ENCODE data around the gene UCN.
"Not testable (repeated sequence)": the region's sequence is repeated elsewhere in the genome, so short reads cannot be mapped to it uniquely, and the experiment has no call there.

The UCN gene

GRCh38 chr2:27308359-27308881, at the start of gene UCN:
Gene UCN, minus strand, starts transcription at chr2:27308445. Its CDS starts 550 bp downstream, at chr2:27307895.
- FAIRE-seq (no peak), DNase-seq (ENCODE audit: low spot score) (no peak)

- DNase-seq (ENCODE audit: low spot score), result peak; percentile 98
- FAIRE-seq, result no peak
Observed at GRCh38 chr2:27356382-27357181, 48.3 kb upstream of the UCN start, which contains the start of gene GTF3C2. Gene GTF3C2, minus strand, starts transcription at chr2:27356764. Its CDS starts 13,210 bp downstream, at chr2:27343554.

GRCh38 chr2:27356056-27356381, 47.8 kb upstream of the UCN start:
- no peak for FAIRE-seq
- peak; percentile 49 for DNase-seq (ENCODE audit: low spot score)

GRCh38 chr2:27354597-27354927, 46.3 kb upstream of the UCN start:
- DNase-seq (ENCODE audit: low spot score) (no peak), FAIRE-seq (no peak)

- FAIRE-seq (no peak), DNase-seq (ENCODE audit: low spot score) (no peak)
Observed at GRCh38 chr2:27353762-27354596, 45.7 kb upstream of the UCN start.

- not testable (repeated sequence) for DNase-seq (ENCODE audit: low spot score); FAIRE-seq
Observed at GRCh38 chr2:27353386-27353761, 45.1 kb upstream of the UCN start.

- FAIRE-seq, result no peak
- no peak for DNase-seq (ENCODE audit: low spot score)
Observed at GRCh38 chr2:27351802-27352598, 43.8 kb upstream of the UCN start.

- FAIRE-seq (no peak), DNase-seq (ENCODE audit: low spot score) (no peak)
Observed at GRCh38 chr2:27350106-27350693, 42.0 kb upstream of the UCN start.

GRCh38 chr2:27347641-27348040, 39.4 kb upstream of the UCN start:
- no peak for DNase-seq (ENCODE audit: low spot score)

GRCh38 chr2:27336173-27336572, 27.9 kb upstream of the UCN start:
- FAIRE-seq, result no peak
- no peak for DNase-seq (ENCODE audit: low spot score)

More at GRCh38 chr2:27347641-27348040, 39.4 kb upstream of the UCN start:
- no peak for FAIRE-seq

GRCh38 chr2:27335311-27335710, 27.1 kb upstream of the UCN start:
- FAIRE-seq, result no peak
- no peak for DNase-seq (ENCODE audit: low spot score)

GRCh38 chr2:27324720-27325119, 16.5 kb upstream of the UCN start:
- FAIRE-seq (no peak), DNase-seq (ENCODE audit: low spot score) (no peak)

GRCh38 chr2:27323596-27324285, 15.5 kb upstream of the UCN start:
- FAIRE-seq (no peak), DNase-seq (ENCODE audit: low spot score) (no peak)

- FAIRE-seq (peak; percentile 20), DNase-seq (ENCODE audit: low spot score) (peak; percentile 98)
Observed at GRCh38 chr2:27322766-27323595, 14.7 kb upstream of the UCN start, which contains the start of gene MPV17. Gene MPV17, minus strand, starts transcription at chr2:27323097. Its CDS starts 580 bp downstream, at chr2:27322517.

GRCh38 chr2:27322301-27322765, 14.1 kb upstream of the UCN start:
- FAIRE-seq (no peak), DNase-seq (ENCODE audit: low spot score) (peak; percentile 20)

GRCh38 chr2:27320958-27321543, 12.8 kb upstream of the UCN start:
- FAIRE-seq (peak; percentile 63), DNase-seq (ENCODE audit: low spot score) (peak; percentile 97)

GRCh38 chr2:27319839-27320238, 11.6 kb upstream of the UCN start:
- FAIRE-seq; DNase-seq (ENCODE audit: low spot score): not testable (repeated sequence)

- FAIRE-seq, result no peak
- no peak for DNase-seq (ENCODE audit: low spot score)
Observed at GRCh38 chr2:27316655-27317412, 8.6 kb upstream of the UCN start.
